Sigmoid colon (tissue), 7 donors: ENCODE results near the gene IFNL1. TPM values are rescaled to one million over a fixed set of nuclear protein-coding genes. Genes with fewer than 3 reads are reported as not detected.
A peak's percentile ranks its signal among the peaks of the same experiment; 100 is the strongest.

Source experiments
- DNase-seq: peaks from one replicate; pipeline ENCODE4 v3.0.0-alpha.2; 2019
- H3K27ac ChIP-seq, 4 donors: fragments of 200-600 bp; sonication (generic); one replicate each; pipeline ENCODE4 v1.5.1; 2016 to 2019; ENCODE audit warnings: mild to moderate bottlenecking in 1 of 4
- H3K27me3 ChIP-seq, 3 donors: fragments of 200-600 bp; sonication (generic); one replicate each; pipeline ENCODE4 v1.5.1; 2019; ENCODE audit warnings: mild to moderate bottlenecking in 1 of 3
- H3K36me3 ChIP-seq, 4 donors: fragments of 200-600 bp; sonication (generic); one replicate each; pipeline ENCODE4 v1.5.1; 2016 to 2019
- H3K4me1 ChIP-seq, 4 donors: fragments of 200-600 bp; sonication (generic); one replicate each; pipeline ENCODE4 v1.5.1; 2017 to 2019
- H3K4me3 ChIP-seq, 4 donors: fragments of 200-600 bp; sonication (generic); one replicate each; pipeline ENCODE4 v1.5.1; 2017 to 2019; ENCODE audit warnings: mild to moderate bottlenecking in 2 of 4, moderate library complexity in 1 of 4
- H3K9me3 ChIP-seq, 4 donors: fragments of 200-600 bp in 3 of 4; sonication (generic) in 3 of 4; one replicate each; pipeline versions ENCODE4 v1.5.1 to v1.6.1; 2013 to 2019
- CTCF ChIP-seq, 4 experiments: fragments of 450-650 bp in 3 of 4; fragments of 200-600 bp in 1 of 4; IDR thresholded peaks; one replicate each; pipeline ENCODE4 v1.5.1; 2016 to 2019; ENCODE audit warnings: antibody characterized with exemption in 4 of 4, mild to moderate bottlenecking in 3 of 4, moderate library complexity in 2 of 4
- EP300 ChIP-seq, 4 donors: sonication (generic); formaldehyde crosslinking; IDR thresholded peaks; one replicate each; pipeline ENCODE4 v1.6.1; 2017; ENCODE audit warnings: antibody characterized with exemption in 4 of 4
- POLR2A ChIP-seq, 2 donors: fragments of 450-650 bp; IDR thresholded peaks; one replicate each; pipeline ENCODE4 v1.6.1; 2016; ENCODE audit warnings: antibody characterized with exemption in 2 of 2, mild to moderate bottlenecking in 2 of 2, moderate library complexity in 2 of 2
- POLR2AphosphoS5 ChIP-seq, 4 donors: sonication (generic); formaldehyde crosslinking; IDR thresholded peaks; one replicate each; pipeline ENCODE4 v1.6.1; 2017; ENCODE audit warnings: antibody characterized with exemption in 4 of 4
- WGBS, 2 donors: extraction: QIAGEN DNeasy Blood & Tissue Kit; methylation state at CpG; one replicate each; pipeline ENCODE4 v1.1.7; 2013; 5-methylcytosine and 5-hydroxymethylcytosine counted together
- intact Hi-C: fragments of 100-400 bp; cut with DNase I; formaldehyde crosslinking; loops from one replicate; pipeline ENCODE4 v1.15.1; 2023
- polyA plus RNA-seq, 3 donors: library from polyadenylated mRNA; stranded (reverse); fragments of 200-250 nt; gene quantifications; one replicate each; pipeline ENCODE4 v1.2.3, GENCODE V29; 2013
- total RNA-seq, 4 donors: library from RNA; depleted of rRNA; stranded (reverse); fragments of >200 nt; gene quantifications; one replicate each; pipeline ENCODE4 v1.1.0, GENCODE V29; 2016
- donor health status: healthy with polysubstance abuse.
- donor health status: Bipolar disorder and iron deficiency.
- donor health status: healthy.

Gene IFNL1
- total and polyA plus RNA-seq, 7 donors = 0.09 TPM; not detected in 6

GRCh38 chr19:39303373-39304184 lies 7.4 kb downstream of the IFNL1 start:
- Histone ChIP-seq H3K4me1 (peaks cover 0 to 14% (median 9%) of the 10 kb centered on the region in 4 donors), H3K27ac (no peak overlapping the region), H3K4me3 (no peak overlapping the region), H3K36me3 (no peaks in the 10 kb centered on the region), H3K27me3 (peaks cover 23 to 65% (median 48%) of the 10 kb centered on the region in 3 donors), H3K9me3 (no peaks in the 10 kb centered on the region)
- DNase-seq = peak; percentile 29
- TF ChIP-seq CTCF (IDR thresholded peaks at IDR 0.05) = no peak
- no peak for TF ChIP-seq EP300 (IDR thresholded peaks at IDR 0.05)
- no peak for TF ChIP-seq POLR2A (IDR thresholded peaks at IDR 0.05)
- TF ChIP-seq POLR2AphosphoS5 (IDR thresholded peaks at IDR 0.05) = no peak
- intact Hi-C loops = no loop called here
- 57 to 66% methylated on average over 10 of the region's 10 CpGs for WGBS, 2 donors

GRCh38 chr19:39304185-39304513 lies 7.9 kb downstream of the IFNL1 start:
- DNase-seq = no peak
- H3K27ac ChIP-seq = no peak overlapping the region
- H3K9me3 ChIP-seq = no peaks in the 10 kb centered on the region
- H3K4me3 ChIP-seq = no peak overlapping the region
- peaks cover 0 to 14% (median 9%) of the 10 kb centered on the region in 4 donors for H3K4me1 ChIP-seq
- intact Hi-C loops = no loop called here
- TF ChIP-seq EP300 (IDR thresholded peaks at IDR 0.05) (no peak), POLR2A (IDR thresholded peaks at IDR 0.05) (no peak), POLR2AphosphoS5 (IDR thresholded peaks at IDR 0.05) (no peak)
- H3K36me3 ChIP-seq = no peaks in the 10 kb centered on the region
- peaks cover 27 to 66% (median 54%) of the 10 kb centered on the region in 3 donors for H3K27me3 ChIP-seq

GRCh38 chr19:39304701-39305571 lies 8.7 kb downstream of the IFNL1 start:
- Histone ChIP-seq H3K27ac (no peak overlapping the region), H3K27me3 (peaks cover 27 to 71% (median 54%) of the 10 kb centered on the region in 3 donors), H3K4me1 (peaks cover 0 to 14% (median 9%) of the 10 kb centered on the region in 4 donors), H3K9me3 (no peaks in the 10 kb centered on the region), H3K36me3 (no peaks in the 10 kb centered on the region), H3K4me3 (no peak overlapping the region)
- TF ChIP-seq CTCF (IDR thresholded peaks at IDR 0.05) (no peak), POLR2A (IDR thresholded peaks at IDR 0.05) (no peak), EP300 (IDR thresholded peaks at IDR 0.05) (no peak), POLR2AphosphoS5 (IDR thresholded peaks at IDR 0.05) (no peak)
- WGBS, 2 donors = 48 to 49% methylated on average over 6 of the region's 6 CpGs
- intact Hi-C loops = no loop called here
- DNase-seq = peak; percentile 30

- Histone ChIP-seq H3K4me1 (peaks cover 0 to 14% (median 9%) of the 10 kb centered on the region in 4 donors), H3K9me3 (no peaks in the 10 kb centered on the region), H3K36me3 (no peaks in the 10 kb centered on the region), H3K27me3 (peaks cover 27 to 77% (median 54%) of the 10 kb centered on the region in 3 donors), H3K27ac (no peak overlapping the region), H3K4me3 (no peak overlapping the region)
- DNase-seq = no peak
- no peak for TF ChIP-seq POLR2A (IDR thresholded peaks at IDR 0.05)
- TF ChIP-seq CTCF (IDR thresholded peaks at IDR 0.05) = no peak
- no peak for TF ChIP-seq POLR2AphosphoS5 (IDR thresholded peaks at IDR 0.05)
- TF ChIP-seq EP300 (IDR thresholded peaks at IDR 0.05) = no peak
- intact Hi-C loops = no loop called here
These were observed 9.9 kb downstream of the IFNL1 start for GRCh38 chr19:39306075-39306474.
